ENCODE results near the gene ARHGEF1.

ARHGEF1 gene

GRCh38 chr19:41940731-41941409, 57.9 kb downstream of the ARHGEF1 start:
- TF ChIP-seq TAF1 (IDR thresholded peaks at IDR 0.05; ENCODE audit: borderline replicate concordance, low read depth, low read length) (no peak), POLR2A (IDR thresholded peaks at IDR 0.05; ENCODE audit: low read depth, low read length) (peak; percentile 40; the same call in 1 of the 2 replicates), POLR2AphosphoS5 (IDR thresholded peaks at IDR 0.05; ENCODE audit: low read depth, low read length) (0 out of 2 replicates have a peak, but pooled peaks have one; percentile 22)
- FAIRE-seq: no peak
- no peak for DNase-seq (ENCODE audit: insufficient read length)

GRCh38 chr19:41941410-41942202, 58.6 kb downstream of the ARHGEF1 start:
- no peak for TF ChIP-seq POLR2A (IDR thresholded peaks at IDR 0.05; ENCODE audit: low read depth, low read length)
- no peak for TF ChIP-seq POLR2AphosphoS5 (IDR thresholded peaks at IDR 0.05; ENCODE audit: low read depth, low read length)
- no peak for TF ChIP-seq TAF1 (IDR thresholded peaks at IDR 0.05; ENCODE audit: borderline replicate concordance, low read depth, low read length)
- DNase-seq (ENCODE audit: insufficient read length): no peak
- FAIRE-seq: peak; percentile 76

- peak; percentile 84 for FAIRE-seq
- TF ChIP-seq TAF1 (IDR thresholded peaks at IDR 0.05; ENCODE audit: borderline replicate concordance, low read depth, low read length) (no peak), POLR2AphosphoS5 (IDR thresholded peaks at IDR 0.05; ENCODE audit: low read depth, low read length) (no peak), POLR2A (IDR thresholded peaks at IDR 0.05; ENCODE audit: low read depth, low read length) (no peak)
- no peak for DNase-seq (ENCODE audit: insufficient read length)
Measured at GRCh38 chr19:41944336-41944735, 61.4 kb downstream of the ARHGEF1 start.

- DNase-seq (ENCODE audit: insufficient read length): peak; percentile 84
- peak; percentile 59; the same call in 1 of the 2 replicates for TF ChIP-seq POLR2A (IDR thresholded peaks at IDR 0.05; ENCODE audit: low read depth, low read length)
- TF ChIP-seq POLR2AphosphoS5 (IDR thresholded peaks at IDR 0.05; ENCODE audit: low read depth, low read length): peak; percentile 25; the same call in 1 of the 2 replicates
- no peak for TF ChIP-seq TAF1 (IDR thresholded peaks at IDR 0.05; ENCODE audit: borderline replicate concordance, low read depth, low read length)
- peak; percentile 99 for FAIRE-seq
Measured at GRCh38 chr19:41945135-41945766, 62.3 kb downstream of the ARHGEF1 start.

- FAIRE-seq: no peak
- no peak for DNase-seq (ENCODE audit: insufficient read length)
- TF ChIP-seq TAF1 (IDR thresholded peaks at IDR 0.05; ENCODE audit: borderline replicate concordance, low read depth, low read length) (no peak), POLR2AphosphoS5 (IDR thresholded peaks at IDR 0.05; ENCODE audit: low read depth, low read length) (no peak), POLR2A (IDR thresholded peaks at IDR 0.05; ENCODE audit: low read depth, low read length) (no peak)
Measured at GRCh38 chr19:41947091-41947490, 64.1 kb downstream of the ARHGEF1 start.

- peak; percentile 90 for DNase-seq (ENCODE audit: insufficient read length)
- peak; percentile 95 for FAIRE-seq
- TF ChIP-seq POLR2AphosphoS5 (IDR thresholded peaks at IDR 0.05; ENCODE audit: low read depth, low read length) (no peak), TAF1 (IDR thresholded peaks at IDR 0.05; ENCODE audit: borderline replicate concordance, low read depth, low read length) (no peak), POLR2A (IDR thresholded peaks at IDR 0.05; ENCODE audit: low read depth, low read length) (no peak)
Measured at GRCh38 chr19:41951686-41952172, 68.7 kb downstream of the ARHGEF1 start.

- no peak for TF ChIP-seq TAF1 (IDR thresholded peaks at IDR 0.05; ENCODE audit: borderline replicate concordance, low read depth, low read length)
- no peak for TF ChIP-seq POLR2A (IDR thresholded peaks at IDR 0.05; ENCODE audit: low read depth, low read length)
- TF ChIP-seq POLR2AphosphoS5 (IDR thresholded peaks at IDR 0.05; ENCODE audit: low read depth, low read length): no peak
- no peak for FAIRE-seq
- no peak for DNase-seq (ENCODE audit: insufficient read length)
Measured at GRCh38 chr19:41955521-41955920, 72.5 kb downstream of the ARHGEF1 start.

- FAIRE-seq (no peak), DNase-seq (ENCODE audit: insufficient read length) (no peak)
- TF ChIP-seq TAF1 (IDR thresholded peaks at IDR 0.05; ENCODE audit: borderline replicate concordance, low read depth, low read length): no peak
- TF ChIP-seq POLR2A (IDR thresholded peaks at IDR 0.05; ENCODE audit: low read depth, low read length): no peak
- TF ChIP-seq POLR2AphosphoS5 (IDR thresholded peaks at IDR 0.05; ENCODE audit: low read depth, low read length): no peak
Measured at GRCh38 chr19:41956621-41957020, 73.6 kb downstream of the ARHGEF1 start.
